Heart left ventricle (tissue), 16 donors: Measurements from ENCODE around the gene GALNT12. TPM values are rescaled to one million over a fixed set of nuclear protein-coding genes. Genes with fewer than 3 reads are reported as not detected.

Experiments
- ATAC-seq, 4 donors: fragments of 200-7000 bp; cut with Tn5 transposase; one replicate each; pipeline ENCODE4 v1.9.1; 2020 to 2022; ENCODE audit warnings: moderate library complexity in 4 of 4, mild to moderate bottlenecking in 3 of 4, moderate number of reproducible peaks in 1 of 4
- DNase-seq, 5 donors: peaks; one replicate each; pipeline ENCODE4 v3.0.0-alpha.2; 2020
- H3K27ac ChIP-seq, 12 donors: fragments of 200-600 bp; sonication (generic) in 4 of 12; one replicate each; pipeline versions ENCODE4 v1.5.0 to v1.8.0; 2016 to 2022; ENCODE audit warnings: mild to moderate bottlenecking in 2 of 12
- H3K27me3 ChIP-seq, 9 donors: fragments of 200-600 bp; sonication (generic) in 2 of 9; one replicate each; pipeline versions ENCODE4 v1.5.1 to v1.8.0; 2016 to 2022; ENCODE audit warnings: mild to moderate bottlenecking in 3 of 9
- H3K36me3 ChIP-seq, 9 donors: fragments of 200-600 bp; sonication (generic) in 2 of 9; one replicate each; pipeline versions ENCODE4 v1.5.0 to v1.8.0; 2018 to 2022; ENCODE audit warnings: mild to moderate bottlenecking in 2 of 9
- H3K4me1 ChIP-seq, 12 donors: fragments of 200-600 bp; sonication (generic) in 4 of 12; one replicate each; pipeline versions ENCODE4 v1.5.0 to v1.8.0; 2016 to 2022; ENCODE audit warnings: mild to moderate bottlenecking in 3 of 12
- H3K4me3 ChIP-seq, 12 donors: fragments of 200-600 bp; sonication (generic) in 4 of 12; one replicate each; pipeline versions ENCODE4 v1.5.0 to v1.8.0; 2017 to 2022; ENCODE audit warnings: mild to moderate bottlenecking in 9 of 12, moderate library complexity in 4 of 12
- H3K9me3 ChIP-seq, 12 donors: fragments of 200-600 bp; sonication (generic) in 4 of 12; one replicate each; pipeline versions ENCODE4 v1.5.0 to v1.8.0; 2016 to 2022; ENCODE audit warnings: mild to moderate bottlenecking in 1 of 12
- POLR2A ChIP-seq, 2 donors: fragments of 450-650 bp; IDR thresholded peaks; one replicate each; pipeline ENCODE4 v1.6.1; 2017; ENCODE audit warnings: antibody characterized with exemption in 2 of 2, mild to moderate bottlenecking in 2 of 2, moderate library complexity in 2 of 2
- WGBS, 4 donors: extraction: QIAGEN DNeasy Blood & Tissue Kit in 2 of 4; methylation state at CpG; one replicate each; pipeline versions ENCODE4 v1.1.5 to v1.1.7; 2013 to 2018; 5-methylcytosine and 5-hydroxymethylcytosine counted together
- intact Hi-C, 10 donors: fragments of 100-400 bp; cut with DNase I; formaldehyde crosslinking; loops; one replicate each; pipeline versions ENCODE4 v1.11.1 to v1.14.2; 2022
- polyA plus RNA-seq, 2 donors: library from polyadenylated mRNA; stranded (reverse); fragments of 200-250 nt; gene quantifications; one replicate each; pipeline ENCODE4 v1.2.3, GENCODE V29; 2013
- total RNA-seq, 9 donors: library from RNA; depleted of rRNA in 2 of 9; stranded (reverse); fragments of >200 nt in 2 of 9; fragmentation: NEBNext Ultra II Directional in 3 of 9; extraction: Animal tissue kit (Norgen Biotek cat#: 25700) in 3 of 9; gene quantifications; one replicate each; pipeline versions ENCODE4 v1.1.0 to v1.2.4, GENCODE V29; 2016 to 2023
- TF ChIP-seq, protein P1 (sequence below), 12 donors: fragments of 200-600 bp; sonication (generic) in 4 of 12; IDR thresholded peaks; one replicate each; pipeline versions ENCODE4 v1.5.0 to v1.8.0; 2018 to 2022; ENCODE audit warnings: antibody characterized with exemption in 12 of 12, mild to moderate bottlenecking in 5 of 12
- donor health status: ischemic (EF 13 %, LVEDD 7.1; RV severe dilation, severe dysfunction).
- donor health status: healthy with polysubstance abuse.
- donor health status: DM: no; HTN: yes; CAD: no.
- donor health status: DM: no; HTN: no; CAD: no.
- donor health status: ischemic (EF 25% LVEDD 6.9; RV normal size, moderate dysfunction).
- donor health status: ischemic (EF 25% LVEDD 5.7; RV mildly dilated, moderate dysfunction).
- donor health status: healthy.
- donor health status: DM: yes; HTN: yes; CAD: no.
- donor health status: ischemic (EF 35%, LVEDD 5.7; RV mildly dilated, moderate dysfunction).
- donor health status: nonischemic (EF 11% LVEDD 7.7; RV severe dilation, severe dysfunction).
- donor health status: DM: yes; HTN: yes; CAD: no.
- donor health status: PGD.
- donor health status: ischemic (EF 29% LVEDD 5.4; RV normal size, mild dysfunction).
- donor health status: nonischemic (EF 23%, LVEDD 6.1; RV moderate dilation, normal function).

The GALNT12 gene
- total and polyA plus RNA-seq, 11 donors, result 0.23 to 4.7 (median 0.44) TPM

GRCh38 chr9:98837516-98837915, 30.0 kb downstream of the GALNT12 start:
- no peaks in the 10 kb centered on the region for H3K36me3 ChIP-seq
- intact Hi-C loops, result no loop called here
- WGBS, 4 donors, result 89 to 94% (median 92%) methylated on average over 4 of the region's 4 CpGs
- TF ChIP-seq POLR2A (IDR thresholded peaks at IDR 0.05), result no peak
- TF ChIP-seq, protein P1, sequence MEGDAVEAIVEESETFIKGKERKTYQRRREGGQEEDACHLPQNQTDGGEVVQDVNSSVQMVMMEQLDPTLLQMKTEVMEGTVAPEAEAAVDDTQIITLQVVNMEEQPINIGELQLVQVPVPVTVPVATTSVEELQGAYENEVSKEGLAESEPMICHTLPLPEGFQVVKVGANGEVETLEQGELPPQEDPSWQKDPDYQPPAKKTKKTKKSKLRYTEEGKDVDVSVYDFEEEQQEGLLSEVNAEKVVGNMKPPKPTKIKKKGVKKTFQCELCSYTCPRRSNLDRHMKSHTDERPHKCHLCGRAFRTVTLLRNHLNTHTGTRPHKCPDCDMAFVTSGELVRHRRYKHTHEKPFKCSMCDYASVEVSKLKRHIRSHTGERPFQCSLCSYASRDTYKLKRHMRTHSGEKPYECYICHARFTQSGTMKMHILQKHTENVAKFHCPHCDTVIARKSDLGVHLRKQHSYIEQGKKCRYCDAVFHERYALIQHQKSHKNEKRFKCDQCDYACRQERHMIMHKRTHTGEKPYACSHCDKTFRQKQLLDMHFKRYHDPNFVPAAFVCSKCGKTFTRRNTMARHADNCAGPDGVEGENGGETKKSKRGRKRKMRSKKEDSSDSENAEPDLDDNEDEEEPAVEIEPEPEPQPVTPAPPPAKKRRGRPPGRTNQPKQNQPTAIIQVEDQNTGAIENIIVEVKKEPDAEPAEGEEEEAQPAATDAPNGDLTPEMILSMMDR (IDR thresholded peaks at IDR 0.05), result no peak
- H3K9me3 ChIP-seq, result no peaks in the 10 kb centered on the region
- DNase-seq (no peak), ATAC-seq (no peak)
- no peak overlapping the region for H3K4me3 ChIP-seq
- H3K27ac ChIP-seq, result no peak overlapping the region
- no peaks in the 10 kb centered on the region for H3K27me3 ChIP-seq
- peaks cover 0 to 8% (median 0%) of the 10 kb centered on the region in 12 donors for H3K4me1 ChIP-seq

GRCh38 chr9:98838155-98838867, 30.8 kb downstream of the GALNT12 start:
- Histone ChIP-seq H3K27ac (no peak overlapping the region), H3K4me3 (no peak overlapping the region), H3K36me3 (no peaks in the 10 kb centered on the region), H3K27me3 (no peaks in the 10 kb centered on the region), H3K9me3 (no peaks in the 10 kb centered on the region), H3K4me1 (peaks cover 0 to 4% (median 0%) of the 10 kb centered on the region in 12 donors)
- DNase-seq (no peak), ATAC-seq (peak in 2 of 4 donors; percentile 10 to 22)
- intact Hi-C loops, result no loop called here
- TF ChIP-seq, protein P1 (IDR thresholded peaks at IDR 0.05), result no peak
- TF ChIP-seq POLR2A (IDR thresholded peaks at IDR 0.05), result no peak
- 91 to 94% (median 93%) methylated on average over 6 of the region's 6 CpGs for WGBS, 4 donors

- 93 to 98% (median 96%) methylated on average over 6 of the region's 6 CpGs for WGBS, 4 donors
- ATAC-seq, result no peak
These were observed 31.5 kb downstream of the GALNT12 start for GRCh38 chr9:98838868-98839565.

GRCh38 chr9:98839724-98840123, 32.3 kb downstream of the GALNT12 start:
- TF ChIP-seq, protein P1 (IDR thresholded peaks at IDR 0.05), result no peak
- TF ChIP-seq POLR2A (IDR thresholded peaks at IDR 0.05), result no peak
- ATAC-seq (no peak), DNase-seq (no peak)
- Histone ChIP-seq H3K27ac (no peak overlapping the region), H3K4me3 (no peak overlapping the region), H3K9me3 (no peaks in the 10 kb centered on the region), H3K36me3 (no peaks in the 10 kb centered on the region), H3K27me3 (no peaks in the 10 kb centered on the region), H3K4me1 (no peaks in the 10 kb centered on the region)
- 56 to 80% (median 65%) methylated on average over 2 to 4 of the region's 4 CpGs for WGBS, 4 donors
- intact Hi-C loops, result no loop called here

More at GRCh38 chr9:98838868-98839565, 31.5 kb downstream of the GALNT12 start:
- Histone ChIP-seq H3K4me3 (no peak overlapping the region), H3K4me1 (no peaks in the 10 kb centered on the region), H3K36me3 (no peaks in the 10 kb centered on the region), H3K27ac (no peak overlapping the region), H3K9me3 (no peaks in the 10 kb centered on the region), H3K27me3 (no peaks in the 10 kb centered on the region)
- TF ChIP-seq POLR2A (IDR thresholded peaks at IDR 0.05), result no peak
- TF ChIP-seq, protein P1 (IDR thresholded peaks at IDR 0.05), result no peak
- intact Hi-C loops, result no loop called here
- no peak for DNase-seq
